GM10248 (cell line): Measurements from ENCODE around the gene MOCS2.

Source experiments
- CTCF ChIA-PET: fragments of 300-600 bp; sonication (Branson Sonifier 250); formaldehyde crosslinking; extraction: SDS; loops from one replicate; lab custom pipeline; 2021; ENCODE audit warnings: antibody characterized with exemption; lab: Yijun Ruan, JAX
- POLR2A ChIA-PET: fragments of 350-650 bp; sonication (Branson Sonifier 250); formaldehyde crosslinking; extraction: SDS; loops from one replicate; lab custom pipeline; 2020; ENCODE audit warnings: antibody characterized with exemption; lab: Yijun Ruan, JAX
- DNase-seq: peaks from one replicate; pipeline ENCODE4 v3.0.0; 2012; ENCODE audit errors: extremely low spot score
- CTCF ChIP-seq: IDR thresholded peaks from 2 replicates; pipeline ENCODE4 v1.5.1; 2012; ENCODE audit warnings: mild to moderate bottlenecking, low read depth; ENCODE audit errors: extremely low read depth, missing control alignments, control extremely low read depth

MOCS2 gene

GRCh38 chr5:53126521-53126920 lies 17.0 kb upstream of the MOCS2 start:
- DNase-seq, result no peak
- CTCF ChIA-PET, result no interaction called here
- POLR2A ChIA-PET, result no interaction called here

GRCh38 chr5:53123702-53124101 lies 14.1 kb upstream of the MOCS2 start:
- CTCF ChIA-PET, result interaction anchor here (1.6 kb wide), 1 partner anchor 24 kb away, joined by 3 read pairs; no protein-coding TSS in a partner anchor
- POLR2A ChIA-PET, result no interaction called here
- no peak for TF ChIP-seq CTCF
- DNase-seq, result no peak

More at GRCh38 chr5:53126521-53126920, 17.0 kb upstream of the MOCS2 start:
- TF ChIP-seq CTCF, result no peak

GRCh38 chr5:53120165-53120564 lies 10.6 kb upstream of the MOCS2 start:
- POLR2A ChIA-PET, result no interaction called here
- no peak for TF ChIP-seq CTCF
- DNase-seq, result no peak
- CTCF ChIA-PET, result interaction anchor here (1.5 kb wide), 1 partner anchor 7 kb away, joined by 3 read pairs; no protein-coding TSS in a partner anchor

- no peak for DNase-seq
- no peak for TF ChIP-seq CTCF
- ChIA-PET POLR2A (no interaction called here), CTCF (interaction anchor here (1.2 to 2.2 kb wide), 4 partner anchors 9 to 53 kb away, joined by 3 to 5 read pairs (median 4); partner anchors contain the start of gene MOCS2)
Measured at GRCh38 chr5:53118879-53119278, 9.3 kb upstream of the MOCS2 start.

GRCh38 chr5:53116597-53116996 lies 7.0 kb upstream of the MOCS2 start:
- CTCF ChIA-PET, result interaction anchor here (2.0 to 2.8 kb wide), 2 partner anchors 16 to 168 kb away, joined by 4 to 11 read pairs; no protein-coding TSS in a partner anchor

GRCh38 chr5:53114988-53115387 lies 5.4 kb upstream of the MOCS2 start:
- no peak for DNase-seq
- POLR2A ChIA-PET, result no interaction called here
- TF ChIP-seq CTCF, result no peak
- CTCF ChIA-PET, result interaction anchor here (2.8 kb wide), 1 partner anchor 166 kb away, joined by 11 read pairs; no protein-coding TSS in a partner anchor

More at GRCh38 chr5:53116597-53116996, 7.0 kb upstream of the MOCS2 start:
- no peak for DNase-seq
- POLR2A ChIA-PET, result no interaction called here
- TF ChIP-seq CTCF, result no peak

GRCh38 chr5:53113947-53114346 lies 4.4 kb upstream of the MOCS2 start:
- no peak for DNase-seq
- POLR2A ChIA-PET, result interaction anchor here (0.5 kb wide), 1 partner anchor 136 kb away, joined by 10 read pairs; no protein-coding TSS in a partner anchor
- no peak for TF ChIP-seq CTCF
- CTCF ChIA-PET, result no interaction called here
